Dendritic cell treated with granulocyte-macrophage colony-stimulating factor and Interleukin-4, amounts not matched to agents 40 ng/mL and 50 ng/mL, for 4 days (primary cell): ENCODE results near the gene IRS2.

Experiments
- H3K27ac Mint-ChIP-seq: one replicate; pipeline ENCODE4 v1.8.0; 2022; ENCODE audit warnings: mild to moderate bottlenecking, mixed read lengths
- H3K27me3 Mint-ChIP-seq: one replicate; pipeline ENCODE4 v1.8.0; 2022; ENCODE audit warnings: mild to moderate bottlenecking, mixed read lengths
- H3K36me3 Mint-ChIP-seq: one replicate; pipeline ENCODE4 v1.8.0; 2022; ENCODE audit warnings: low read depth, mixed read lengths
- H3K4me1 Mint-ChIP-seq: one replicate; pipeline ENCODE4 v1.8.0; 2022; ENCODE audit warnings: low read depth, mixed read lengths
- H3K4me3 Mint-ChIP-seq: one replicate; pipeline ENCODE4 v1.8.0; 2022; ENCODE audit warnings: mild to moderate bottlenecking, moderate library complexity, mixed read lengths
- H3K9me3 Mint-ChIP-seq: one replicate; pipeline ENCODE4 v1.8.0; 2022; ENCODE audit warnings: mixed read lengths
- intact Hi-C: fragments of 100-400 bp; cut with micrococcal nuclease; formaldehyde crosslinking; loops from one replicate; pipeline ENCODE4 v1.15.0; 2022

The IRS2 gene

DNA sequence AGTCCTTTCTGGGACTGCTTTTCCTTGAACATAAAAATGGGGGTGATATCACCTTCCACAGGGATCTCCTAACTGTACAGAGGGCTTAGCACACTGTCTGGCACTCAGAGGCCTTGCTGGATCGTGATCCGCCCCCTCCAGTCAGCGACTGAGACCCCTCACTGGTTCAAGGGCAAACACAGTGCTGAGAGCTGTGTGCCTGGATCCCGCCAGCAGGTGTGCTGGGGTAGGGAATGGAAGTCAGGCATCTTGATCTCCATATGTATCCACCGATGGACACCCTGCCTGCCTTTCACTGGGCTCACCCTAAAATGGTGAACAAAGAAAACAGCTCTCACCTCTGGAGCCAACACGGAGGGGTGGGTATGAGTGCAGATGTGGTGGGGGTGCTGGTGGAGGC is 64.3 kb downstream of the IRS2 start:
- Mint-ChIP-seq H3K36me3 (no peaks in the 10 kb centered on the region), H3K4me3 (no peak overlapping the region), H3K27ac (no peak overlapping the region), H3K27me3 (peaks cover 2% of the 10 kb centered on the region), H3K4me1 (peaks cover 11% of the 10 kb centered on the region), H3K9me3 (no peaks in the 10 kb centered on the region)
- intact Hi-C loops, result no loop called here

DNA sequence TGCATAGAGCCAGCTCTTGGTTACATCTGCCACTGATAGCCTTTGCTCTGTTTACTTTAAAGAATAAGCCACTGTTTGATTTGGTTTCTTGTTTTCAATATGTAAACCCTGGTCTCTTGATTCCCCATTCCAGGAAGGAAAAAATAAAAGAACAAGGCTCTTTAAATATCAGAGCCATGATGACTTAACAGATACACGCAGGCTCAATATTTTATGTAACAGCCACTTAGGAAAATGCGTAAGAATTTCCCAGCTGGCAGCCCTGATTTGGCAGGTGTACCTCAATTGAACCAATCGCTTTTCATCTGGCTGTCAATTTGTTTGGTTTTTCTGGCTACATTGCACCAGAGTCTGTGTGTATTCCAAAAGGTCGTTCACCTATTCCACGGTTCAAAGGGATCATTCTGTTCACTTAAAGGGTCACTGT is 65.6 kb downstream of the IRS2 start:
- no peaks in the 10 kb centered on the region for H3K36me3 Mint-ChIP-seq
- peaks cover 19% of the 10 kb centered on the region for H3K4me1 Mint-ChIP-seq
- peaks cover 2% of the 10 kb centered on the region for H3K27me3 Mint-ChIP-seq
- intact Hi-C loops, result no loop called here
- no peak overlapping the region for H3K4me3 Mint-ChIP-seq
- H3K27ac Mint-ChIP-seq, result no peak overlapping the region
- H3K9me3 Mint-ChIP-seq, result no peaks in the 10 kb centered on the region

DNA sequence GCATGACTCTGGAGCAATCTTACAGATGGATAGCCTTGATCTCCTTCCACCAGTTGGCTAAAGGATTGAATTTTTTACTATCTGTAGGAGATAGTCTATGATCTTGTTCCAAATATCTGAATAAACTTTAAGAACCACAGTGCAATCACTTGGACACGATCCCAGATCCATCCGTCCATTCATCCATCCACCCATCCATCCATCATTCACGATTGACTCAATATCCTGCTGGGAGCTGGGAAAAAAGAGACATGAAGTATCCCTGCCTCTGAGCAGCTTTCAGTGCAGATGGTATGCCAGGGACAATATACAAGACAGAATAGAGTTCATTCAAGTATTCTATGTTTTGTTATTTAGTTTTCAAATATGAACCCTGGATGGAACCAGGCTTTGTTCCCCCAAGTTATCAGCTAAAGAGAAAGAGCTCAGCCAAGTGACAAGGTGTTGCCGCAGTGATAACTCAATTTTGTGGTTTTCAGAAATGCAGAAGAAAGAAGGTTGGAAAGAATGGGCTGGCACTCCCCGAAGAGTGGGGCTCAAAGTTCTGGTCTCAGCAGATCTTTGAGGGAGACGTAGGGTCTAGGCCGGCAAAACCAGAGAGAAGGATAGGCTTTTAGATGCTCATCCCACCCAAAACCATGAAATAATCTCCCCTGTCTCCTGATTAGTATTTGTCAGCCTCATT is 66.3 kb downstream of the IRS2 start:
- H3K27ac Mint-ChIP-seq, result no peak overlapping the region
- peaks cover 15% of the 10 kb centered on the region for H3K4me1 Mint-ChIP-seq
- H3K27me3 Mint-ChIP-seq, result peaks cover 2% of the 10 kb centered on the region
- no peaks in the 10 kb centered on the region for H3K36me3 Mint-ChIP-seq
- H3K4me3 Mint-ChIP-seq, result no peak overlapping the region
- no peaks in the 10 kb centered on the region for H3K9me3 Mint-ChIP-seq
- intact Hi-C loops, result no loop called here

DNA sequence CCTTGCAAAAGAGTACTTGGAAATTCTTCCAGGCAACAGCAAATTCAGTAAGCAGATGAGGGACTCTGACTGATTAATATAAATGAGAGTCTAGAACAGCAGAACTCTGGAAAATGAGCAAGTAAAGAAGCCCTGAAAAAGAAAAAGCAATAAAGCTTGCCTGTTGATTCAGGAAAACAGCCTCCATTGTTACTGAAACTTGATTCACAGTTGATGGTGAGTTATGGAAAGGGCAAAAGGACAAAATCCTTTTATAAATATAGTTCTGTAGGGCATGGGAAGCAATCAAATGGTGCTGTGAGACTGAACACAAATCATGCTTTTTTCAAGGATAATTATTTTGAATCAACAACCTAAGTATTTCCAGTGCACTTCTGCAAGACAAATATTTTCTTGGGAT is 67.7 kb downstream of the IRS2 start:
- Mint-ChIP-seq H3K27me3 (peaks cover 2% of the 10 kb centered on the region), H3K27ac (no peak overlapping the region), H3K4me1 (peaks cover 13% of the 10 kb centered on the region), H3K36me3 (no peaks in the 10 kb centered on the region), H3K9me3 (no peaks in the 10 kb centered on the region), H3K4me3 (no peak overlapping the region)
- intact Hi-C loops, result no loop called here

DNA sequence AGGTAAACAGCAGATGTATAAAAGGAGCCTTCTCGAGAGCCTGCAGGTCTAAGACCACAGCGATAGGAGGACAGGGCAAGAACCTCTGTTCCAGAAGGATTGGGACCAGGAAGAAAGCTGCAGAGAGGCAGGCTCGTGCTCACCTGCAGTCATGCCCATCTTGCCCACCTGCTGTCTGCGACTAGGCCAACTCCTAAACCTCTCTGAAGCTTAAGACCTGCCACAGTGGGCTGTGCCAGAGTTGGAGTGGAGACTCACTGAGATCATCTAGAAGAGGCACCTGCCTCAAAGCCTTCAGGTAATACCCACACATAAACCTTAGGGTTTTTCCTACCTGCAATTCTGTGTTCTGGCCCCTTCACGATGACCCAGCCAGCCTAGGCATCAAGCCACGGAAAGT is 68.7 kb downstream of the IRS2 start:
- Mint-ChIP-seq H3K4me3 (no peak overlapping the region), H3K9me3 (no peaks in the 10 kb centered on the region), H3K4me1 (peaks cover 16% of the 10 kb centered on the region), H3K36me3 (no peaks in the 10 kb centered on the region), H3K27me3 (peaks cover 2% of the 10 kb centered on the region), H3K27ac (no peak overlapping the region)
- intact Hi-C loops, result no loop called here

DNA sequence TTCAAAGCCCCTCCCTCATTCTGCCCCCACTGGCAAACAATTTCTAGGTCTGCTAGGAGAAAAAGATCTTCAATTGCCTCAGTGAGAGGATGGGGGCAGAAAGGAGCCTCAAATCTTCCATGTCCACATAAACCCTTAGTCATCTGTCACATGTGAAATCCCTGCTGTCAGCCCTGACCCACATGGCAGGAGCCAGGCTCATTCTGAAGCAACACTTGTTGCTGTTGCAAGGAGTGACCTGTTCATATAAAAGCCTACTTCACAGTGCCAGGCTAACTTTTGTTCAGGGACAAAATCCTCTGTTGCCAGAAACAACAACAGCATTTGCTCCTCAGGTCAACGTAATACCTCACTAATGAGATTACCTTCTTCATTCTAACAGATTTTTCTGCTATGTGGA is 70.5 kb downstream of the IRS2 start:
- Mint-ChIP-seq H3K36me3 (no peaks in the 10 kb centered on the region), H3K27me3 (peaks cover 2% of the 10 kb centered on the region), H3K4me3 (no peak overlapping the region), H3K4me1 (peaks cover 16% of the 10 kb centered on the region), H3K27ac (no peak overlapping the region), H3K9me3 (no peaks in the 10 kb centered on the region)
- intact Hi-C loops, result no loop called here

DNA sequence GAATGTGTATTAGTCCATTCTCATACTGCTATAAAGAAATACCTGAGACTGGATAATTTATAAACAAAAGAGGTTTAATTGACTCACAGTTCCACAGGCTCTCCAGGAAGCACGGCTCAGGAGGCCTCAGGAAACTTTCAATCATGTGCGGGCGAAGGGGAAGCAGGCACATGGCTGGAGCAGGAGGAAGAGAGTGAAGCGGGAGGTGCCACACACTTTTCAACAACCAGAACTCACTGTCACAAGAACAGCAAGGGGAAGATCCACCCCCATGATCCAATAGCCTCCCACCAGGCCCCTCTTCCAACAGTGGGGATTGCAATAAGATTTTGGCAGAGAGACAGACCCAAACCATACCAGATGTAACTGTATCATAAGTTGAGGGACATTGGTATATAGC is 72.7 kb downstream of the IRS2 start:
- Mint-ChIP-seq H3K4me3 (no peak overlapping the region), H3K36me3 (no peaks in the 10 kb centered on the region), H3K9me3 (no peaks in the 10 kb centered on the region), H3K4me1 (peaks cover 16% of the 10 kb centered on the region), H3K27ac (no peak overlapping the region), H3K27me3 (no peaks in the 10 kb centered on the region)
- intact Hi-C loops, result no loop called here

DNA sequence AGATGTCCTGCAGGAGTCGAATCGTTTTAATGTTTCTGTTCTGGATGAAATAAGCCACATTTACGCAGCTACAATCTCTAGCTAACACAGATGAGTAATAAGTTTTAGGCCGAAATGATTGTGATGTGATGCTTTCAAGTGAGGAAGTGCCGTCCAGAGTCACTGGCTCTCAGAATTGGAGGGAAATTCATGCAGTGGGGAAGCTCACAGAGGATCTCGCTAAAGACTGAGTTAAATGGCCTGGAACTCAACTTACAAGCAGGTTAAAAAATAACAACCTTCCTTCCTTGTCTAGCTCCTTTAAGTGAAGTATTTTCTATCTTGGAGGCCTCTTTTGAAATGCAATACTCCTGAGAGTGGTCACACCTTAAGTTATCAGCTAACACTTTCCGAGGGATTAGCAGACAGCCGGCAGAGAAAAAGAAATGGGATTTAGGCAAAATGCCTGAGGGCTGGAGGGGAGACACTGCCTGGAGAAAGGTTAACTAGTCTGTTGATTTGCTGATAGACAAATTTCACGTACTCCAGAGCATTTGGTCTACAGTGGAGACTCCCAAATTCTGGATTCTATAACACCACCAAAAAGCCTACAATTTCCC is 74.2 kb downstream of the IRS2 start:
- Mint-ChIP-seq H3K27ac (no peak overlapping the region), H3K27me3 (no peaks in the 10 kb centered on the region), H3K4me3 (no peak overlapping the region), H3K4me1 (peaks cover 16% of the 10 kb centered on the region), H3K36me3 (no peaks in the 10 kb centered on the region), H3K9me3 (no peaks in the 10 kb centered on the region)
- intact Hi-C loops, result no loop called here

DNA sequence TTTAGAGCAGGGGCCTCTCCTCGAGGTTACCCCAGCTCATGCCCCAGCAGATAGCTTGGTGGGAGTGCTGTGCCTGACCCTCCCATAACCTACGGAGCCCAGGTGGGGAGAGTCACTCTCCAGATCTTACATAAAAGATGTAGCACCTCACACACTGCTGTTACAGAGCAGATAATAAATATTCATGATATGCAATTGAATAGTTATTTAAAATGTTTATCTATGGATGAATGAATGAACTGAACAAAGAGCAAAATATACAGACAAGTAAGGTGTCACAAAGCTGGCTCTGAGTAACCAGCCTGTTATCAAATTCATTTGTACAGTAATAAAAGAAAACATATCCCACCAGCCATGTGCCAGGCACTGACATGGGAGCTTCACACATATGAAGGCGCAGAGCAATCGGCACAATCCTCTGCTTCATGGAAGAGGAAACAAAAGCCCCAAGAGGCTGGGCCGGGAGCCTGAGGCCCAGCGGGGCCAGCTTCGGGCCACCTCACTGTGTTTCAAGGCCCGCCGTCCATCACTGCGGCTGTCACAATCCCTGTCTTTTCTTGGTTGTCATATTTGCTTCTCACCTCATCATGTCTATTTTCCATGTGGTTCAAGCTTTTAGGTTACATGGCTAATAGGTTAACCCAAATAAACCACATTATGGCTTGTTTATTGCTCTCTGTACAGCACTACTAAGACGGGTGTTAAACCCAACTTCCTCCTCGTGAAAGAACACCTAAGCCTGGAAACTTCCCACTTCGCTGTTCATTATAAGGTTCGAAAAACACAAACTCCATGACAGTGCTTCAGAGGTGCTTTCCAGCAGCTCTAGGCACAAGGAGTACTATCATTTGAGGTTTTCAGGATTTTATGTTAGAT is 78.4 kb downstream of the IRS2 start:
- Mint-ChIP-seq H3K9me3 (no peaks in the 10 kb centered on the region), H3K27ac (no peak overlapping the region), H3K36me3 (no peaks in the 10 kb centered on the region), H3K4me1 (peaks cover 26% of the 10 kb centered on the region), H3K27me3 (peaks cover 6% of the 10 kb centered on the region), H3K4me3 (no peak overlapping the region)
- intact Hi-C loops, result loop anchor here (10.0 kb wide), 1 partner anchor 77 kb away; the partner anchor contains the start of gene IRS2

DNA sequence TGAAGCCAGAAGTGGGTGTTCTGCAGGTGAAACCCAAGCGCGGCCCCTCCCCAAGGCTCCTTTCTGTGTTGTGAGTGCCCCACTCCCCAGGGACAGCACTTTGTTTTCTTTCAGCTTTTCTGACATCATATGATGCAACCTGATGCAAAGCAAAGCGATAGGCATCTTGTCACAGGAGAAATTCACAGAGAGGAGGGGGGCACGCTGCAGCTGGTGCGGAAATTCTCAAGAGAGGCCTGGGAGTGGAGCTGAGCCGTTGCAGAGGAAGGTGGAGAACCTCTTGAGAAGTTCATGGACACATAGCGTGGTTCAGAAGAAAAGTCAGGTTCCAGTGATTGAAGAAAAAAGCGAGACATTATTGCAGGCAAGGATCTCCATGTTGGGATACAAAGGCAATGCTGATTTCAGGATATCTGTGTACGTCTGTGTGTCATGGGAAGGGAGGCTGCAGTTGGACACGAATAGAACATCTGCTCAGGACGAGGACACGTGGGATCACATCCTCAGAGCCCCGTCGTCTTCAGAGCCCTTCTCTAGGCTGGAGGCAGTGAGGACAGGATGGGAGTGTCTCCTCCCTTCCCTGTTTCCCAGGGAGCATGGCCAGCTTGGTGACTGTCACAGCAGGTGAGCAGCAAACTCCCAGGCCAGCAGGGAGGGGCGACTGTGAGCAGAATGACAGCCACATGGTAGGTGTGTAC is 79.2 kb downstream of the IRS2 start:
- Mint-ChIP-seq H3K36me3 (no peaks in the 10 kb centered on the region), H3K4me1 (peaks cover 26% of the 10 kb centered on the region), H3K27ac (no peak overlapping the region), H3K4me3 (no peak overlapping the region), H3K27me3 (peaks cover 6% of the 10 kb centered on the region), H3K9me3 (no peaks in the 10 kb centered on the region)
- intact Hi-C loops, result loop anchor here (10.0 kb wide), 1 partner anchor 78 kb away; the partner anchor contains the start of gene IRS2

DNA sequence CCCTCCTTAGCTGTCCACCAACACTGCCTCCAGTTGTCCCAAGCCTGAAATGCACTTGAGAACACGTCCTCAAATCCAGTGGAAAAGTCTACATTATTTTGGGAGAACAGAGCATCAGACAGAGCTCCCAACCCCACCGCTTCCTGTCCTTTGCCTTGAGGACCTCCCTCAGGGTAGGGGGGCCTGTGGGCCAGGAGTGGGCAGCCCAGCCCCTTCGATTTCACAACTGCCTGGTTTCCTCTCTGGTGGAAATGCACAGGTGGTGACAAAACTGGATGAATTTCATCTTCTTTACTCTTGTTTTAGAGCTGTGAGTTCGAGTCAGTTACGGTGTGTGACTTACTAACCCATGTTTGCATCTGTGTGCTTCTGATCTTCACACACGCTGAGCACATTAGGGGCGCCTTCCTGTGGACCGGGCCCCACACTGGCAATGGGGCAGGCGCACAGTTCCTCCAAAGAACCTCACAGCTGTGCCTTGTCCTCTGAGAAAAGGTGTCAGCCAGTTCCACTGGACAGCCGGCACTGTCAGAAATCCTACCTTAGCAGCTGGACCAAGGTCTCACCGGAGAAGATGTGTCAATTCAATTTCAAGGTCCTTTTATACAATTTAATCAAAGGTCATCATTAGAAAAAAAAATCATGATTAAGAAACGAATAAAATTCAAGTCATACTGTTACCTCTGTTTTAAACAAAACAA is 80.2 kb downstream of the IRS2 start:
- Mint-ChIP-seq H3K27me3 (peaks cover 6% of the 10 kb centered on the region), H3K4me1 (peaks cover 29% of the 10 kb centered on the region), H3K4me3 (no peak overlapping the region), H3K36me3 (no peaks in the 10 kb centered on the region), H3K9me3 (no peaks in the 10 kb centered on the region), H3K27ac (no peak overlapping the region)
- intact Hi-C loops, result loop anchor here (10.0 kb wide), 1 partner anchor 79 kb away; the partner anchor contains the start of gene IRS2

DNA sequence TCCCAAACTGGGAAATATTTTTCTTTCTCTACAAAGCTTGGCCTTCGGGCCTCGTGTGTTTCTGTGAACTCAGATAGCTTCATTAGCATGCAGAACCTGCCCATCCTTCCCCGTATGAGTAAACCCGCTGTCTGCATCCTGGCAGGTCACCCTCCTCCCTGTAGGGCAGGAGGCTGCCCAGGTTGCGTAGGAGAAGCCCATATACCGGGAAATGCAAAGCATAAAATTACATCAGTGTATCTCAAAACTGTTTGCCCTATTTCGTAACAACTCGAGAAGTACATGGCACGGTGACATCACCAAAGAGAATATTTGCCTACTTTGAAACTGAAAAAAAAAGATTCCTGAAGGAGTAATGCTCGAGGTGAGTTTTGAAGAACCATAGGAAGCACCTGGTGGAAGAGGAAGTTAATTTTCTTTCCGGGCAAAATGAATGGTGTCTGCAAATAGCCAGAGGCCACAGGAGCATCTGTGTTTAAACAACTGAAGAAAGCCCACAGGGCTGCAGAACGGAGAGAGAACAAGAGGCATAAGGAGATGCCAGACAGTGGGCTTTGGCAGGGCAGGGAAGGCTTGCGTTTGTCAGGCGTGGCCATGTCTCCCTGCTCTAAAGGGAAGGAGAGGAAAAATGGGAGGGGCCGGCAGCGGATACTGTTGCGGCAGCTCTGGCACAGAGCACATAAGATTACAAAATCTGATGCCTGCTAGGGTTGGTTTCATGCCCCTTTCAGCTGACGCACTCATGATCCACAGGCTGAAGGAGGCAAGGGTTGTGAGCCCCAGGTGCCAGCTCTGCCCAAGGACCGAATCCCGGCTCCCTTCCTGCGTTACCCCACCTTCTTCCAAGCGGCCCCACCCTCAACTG is 81.4 kb downstream of the IRS2 start:
- Mint-ChIP-seq H3K27me3 (peaks cover 6% of the 10 kb centered on the region), H3K27ac (no peak overlapping the region), H3K4me1 (peaks cover 41% of the 10 kb centered on the region), H3K4me3 (peak overlapping the region; percentile 65), H3K36me3 (no peaks in the 10 kb centered on the region), H3K9me3 (no peaks in the 10 kb centered on the region)
- intact Hi-C loops, result loop anchor here (10.0 kb wide), 1 partner anchor 80 kb away; the partner anchor contains the start of gene IRS2
